Activated CD4-positive, alpha-beta T cell treated with anti-CD3 and anti-CD28 coated beads, Interleukin-2, amount 10 ng/mL, durations not matched to agents 7 days and 5 days (primary cell): Measurements from ENCODE around the gene DNAJB6. TPM values are rescaled to one million over a fixed set of nuclear protein-coding genes. Genes with fewer than 3 reads are reported as not detected.
"Not testable (repeated sequence)": the region's sequence is repeated elsewhere in the genome, so short reads cannot be mapped to it uniquely, and the experiment has no call there.

Source experiments
- CTCF ChIA-PET: fragments of 350-600 bp; sonication (Branson Sonifier 250); formaldehyde crosslinking; loops from one replicate; lab custom pipeline; 2021; ENCODE audit warnings: antibody characterized with exemption; lab: Charles Lee
- POLR2A ChIA-PET: fragments of 350-600 bp; sonication (Branson Sonifier 250); formaldehyde crosslinking; loops from one replicate; lab custom pipeline; 2021; ENCODE audit warnings: antibody characterized with exemption; lab: Charles Lee
- DNase-seq: peaks from one replicate; pipeline ENCODE4 v3.0.0-alpha.2; 2020
- H3K27ac Mint-ChIP-seq: one replicate; pipeline ENCODE4 v1.8.0; 2021; ENCODE audit warnings: mild to moderate bottlenecking, moderate library complexity, mixed read lengths
- H3K27me3 Mint-ChIP-seq: one replicate; pipeline ENCODE4 v1.8.0; 2021; ENCODE audit warnings: mixed read lengths
- H3K36me3 Mint-ChIP-seq: one replicate; pipeline ENCODE4 v1.8.0; 2021; ENCODE audit warnings: low read depth, mixed read lengths
- H3K4me1 Mint-ChIP-seq: one replicate; pipeline ENCODE4 v1.8.0; 2021; ENCODE audit warnings: mixed read lengths
- H3K4me3 Mint-ChIP-seq: one replicate; pipeline ENCODE4 v1.8.0; 2021; ENCODE audit warnings: mild to moderate bottlenecking, moderate library complexity, mixed read lengths
- H3K9me3 Mint-ChIP-seq: one replicate; pipeline ENCODE4 v1.8.0; 2021; ENCODE audit warnings: mixed read lengths
- total RNA-seq, 2 experiments: library from RNA; stranded (reverse); gene quantifications; one replicate each; pipeline ENCODE4 v1.2.3, GENCODE V29; 2021

The DNAJB6 gene
- total RNA-seq, 2 experiments from 2014 or later: 67.8 to 68.9 TPM

DNA sequence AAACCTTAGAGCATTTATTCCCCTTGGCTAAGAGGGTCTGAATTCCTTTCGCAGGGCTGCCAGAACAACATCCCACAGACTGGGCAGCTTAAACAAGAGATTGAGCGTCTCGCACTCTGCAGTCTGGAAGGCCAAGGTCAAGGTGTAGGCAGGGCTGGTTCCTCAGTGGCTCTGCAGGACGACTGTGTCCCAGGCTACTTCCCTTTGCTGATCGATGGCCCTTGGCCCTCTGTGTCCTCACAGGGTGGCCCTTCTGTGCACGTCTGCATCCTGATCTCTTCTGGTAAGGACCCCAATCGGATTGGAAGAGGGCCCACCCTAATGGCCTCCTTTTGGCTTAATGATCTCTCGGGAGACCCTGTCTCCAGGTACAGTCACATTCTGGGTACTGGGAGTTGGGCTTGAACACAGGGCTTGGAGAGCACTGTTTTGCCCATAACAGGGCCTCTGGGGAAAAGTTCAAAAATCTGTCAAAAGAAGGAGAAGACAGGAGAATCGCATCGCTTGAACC lies 35.1 kb upstream of the DNAJB6 start:
- Mint-ChIP-seq H3K9me3 (no peaks in the 10 kb centered on the region), H3K4me3 (peak overlapping the region; percentile 56), H3K4me1 (peaks cover 44% of the 10 kb centered on the region), H3K36me3 (peaks cover 5% of the 10 kb centered on the region), H3K27ac (peak overlapping the region; percentile 97), H3K27me3 (peaks cover 4% of the 10 kb centered on the region)
- no peak for DNase-seq
- POLR2A ChIA-PET: no interaction called here
- CTCF ChIA-PET: interaction anchor here (0.7 to 1.6 kb wide), 3 partner anchors 17 to 22 kb away, joined by 3 to 6 read pairs (median 4); no protein-coding TSS in a partner anchor

DNA sequence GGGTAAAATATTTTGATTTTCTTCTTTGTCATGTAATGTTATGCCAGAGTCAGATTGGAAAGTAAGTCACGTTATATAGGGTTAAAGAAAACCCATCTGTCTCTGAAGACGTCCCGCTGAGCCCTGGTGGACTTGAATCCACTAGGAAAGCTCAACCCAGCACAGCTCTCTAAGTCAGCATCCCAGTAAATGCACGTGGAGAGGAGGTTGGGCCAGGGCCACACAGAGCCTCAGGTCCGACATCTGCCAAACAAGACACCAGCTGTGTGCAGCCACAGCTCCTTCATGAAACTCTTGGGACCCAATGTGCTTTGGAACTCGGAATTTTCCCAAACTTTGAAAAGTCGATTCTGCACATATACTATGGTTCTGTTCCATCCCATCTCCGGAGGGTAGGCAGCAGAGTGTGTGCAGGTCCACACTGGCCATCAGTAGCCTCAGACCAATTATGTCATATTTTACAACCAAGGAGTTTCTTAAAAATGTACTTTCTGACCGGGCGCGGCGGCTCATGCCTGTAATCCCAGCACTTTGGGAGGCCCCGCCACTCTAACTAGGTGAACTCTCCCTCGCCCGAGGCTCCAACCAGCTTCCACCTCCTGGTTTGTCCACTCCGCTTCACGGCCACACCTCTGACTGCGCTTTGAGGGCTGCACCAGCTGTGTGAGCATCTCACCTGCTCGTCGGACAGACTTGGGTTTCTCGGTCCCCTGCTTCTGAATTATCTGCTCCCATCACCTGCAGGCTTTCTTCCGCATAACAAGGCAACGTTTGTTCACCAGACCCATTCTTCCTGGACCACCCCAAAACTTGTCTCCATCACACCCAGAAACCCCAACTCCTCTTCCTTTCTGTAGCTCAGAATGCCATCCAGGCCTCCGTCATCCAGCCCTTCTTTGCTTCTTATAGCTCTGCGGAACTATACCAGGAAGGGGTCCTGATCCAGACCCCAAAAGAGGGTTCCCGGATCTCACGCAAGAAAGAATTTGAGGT lies 29.7 kb upstream of the DNAJB6 start:
- ChIA-PET CTCF (interaction anchor here (1.0 kb wide), 1 partner anchor 13 kb away, joined by 5 read pairs; no protein-coding TSS in a partner anchor), POLR2A (interaction anchor here (0.6 kb wide), 1 partner anchor 55 kb away, joined by 6 read pairs; no protein-coding TSS in a partner anchor)
- no peaks in the 10 kb centered on the region for H3K36me3 Mint-ChIP-seq
- no peaks in the 10 kb centered on the region for H3K27me3 Mint-ChIP-seq
- DNase-seq: no peak
- peaks cover 44% of the 10 kb centered on the region for H3K4me1 Mint-ChIP-seq
- no peaks in the 10 kb centered on the region for H3K9me3 Mint-ChIP-seq
- peak overlapping the region; percentile 34 for H3K27ac Mint-ChIP-seq
- no peak overlapping the region for H3K4me3 Mint-ChIP-seq

GRCh38 chr7:157309988-157310668 lies 26.7 kb upstream of the DNAJB6 start:
- peak overlapping the region; percentile 5 for H3K27ac Mint-ChIP-seq
- no peak for DNase-seq
- H3K4me1 Mint-ChIP-seq: peaks cover 34% of the 10 kb centered on the region
- H3K36me3 Mint-ChIP-seq: no peaks in the 10 kb centered on the region
- H3K9me3 Mint-ChIP-seq: no peaks in the 10 kb centered on the region
- no peak overlapping the region for H3K4me3 Mint-ChIP-seq
- no peaks in the 10 kb centered on the region for H3K27me3 Mint-ChIP-seq
- ChIA-PET POLR2A (no interaction called here), CTCF (no interaction called here)

DNA sequence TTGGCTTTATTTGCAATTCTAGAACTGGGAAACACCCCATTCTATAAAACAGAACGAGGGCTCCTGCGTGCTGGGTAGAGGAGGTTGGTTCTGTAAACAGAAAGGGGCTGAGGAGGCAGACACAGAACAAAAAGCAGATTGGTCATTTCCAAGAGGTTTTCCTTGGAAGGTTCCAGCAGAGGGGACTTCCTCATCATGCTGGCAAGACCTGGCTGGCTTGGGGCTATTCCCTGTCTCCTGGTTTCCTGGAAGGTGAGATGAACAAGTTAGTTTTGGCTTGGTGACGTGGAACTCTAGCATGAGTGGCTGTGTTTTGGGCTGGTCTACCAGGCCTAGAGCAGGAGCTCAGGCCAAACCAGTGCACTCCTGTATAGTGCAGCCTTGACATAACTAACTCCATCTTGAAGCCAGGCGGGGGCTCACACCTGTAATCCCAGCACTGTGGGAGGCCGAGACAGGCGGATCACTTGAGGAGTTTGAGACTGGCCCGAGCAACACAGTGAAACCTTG lies 26.1 kb upstream of the DNAJB6 start:
- Mint-ChIP-seq H3K4me3 (no peak overlapping the region), H3K4me1 (peaks cover 34% of the 10 kb centered on the region), H3K27me3 (no peaks in the 10 kb centered on the region), H3K9me3 (no peaks in the 10 kb centered on the region), H3K36me3 (no peaks in the 10 kb centered on the region), H3K27ac (peak overlapping the region; percentile 44)
- CTCF ChIA-PET: interaction anchor here (0.9 to 1.5 kb wide), 2 partner anchors 8 to 9 kb away, joined by 3 to 4 read pairs; no protein-coding TSS in a partner anchor
- no peak for DNase-seq
- POLR2A ChIA-PET: no interaction called here

- ChIA-PET CTCF (interaction anchor here (0.8 to 1.6 kb wide), 5 partner anchors 9 to 15 kb away, joined by 3 to 4 read pairs (median 3); no protein-coding TSS in a partner anchor), POLR2A (no interaction called here)
- H3K27me3 Mint-ChIP-seq: no peaks in the 10 kb centered on the region
- no peaks in the 10 kb centered on the region for H3K36me3 Mint-ChIP-seq
- peaks cover 18% of the 10 kb centered on the region for H3K4me1 Mint-ChIP-seq
- no peak overlapping the region for H3K27ac Mint-ChIP-seq
- no peak overlapping the region for H3K4me3 Mint-ChIP-seq
- DNase-seq: no peak
- H3K9me3 Mint-ChIP-seq: no peaks in the 10 kb centered on the region
Measured at GRCh38 chr7:157312941-157313340, 23.9 kb upstream of the DNAJB6 start.

DNA sequence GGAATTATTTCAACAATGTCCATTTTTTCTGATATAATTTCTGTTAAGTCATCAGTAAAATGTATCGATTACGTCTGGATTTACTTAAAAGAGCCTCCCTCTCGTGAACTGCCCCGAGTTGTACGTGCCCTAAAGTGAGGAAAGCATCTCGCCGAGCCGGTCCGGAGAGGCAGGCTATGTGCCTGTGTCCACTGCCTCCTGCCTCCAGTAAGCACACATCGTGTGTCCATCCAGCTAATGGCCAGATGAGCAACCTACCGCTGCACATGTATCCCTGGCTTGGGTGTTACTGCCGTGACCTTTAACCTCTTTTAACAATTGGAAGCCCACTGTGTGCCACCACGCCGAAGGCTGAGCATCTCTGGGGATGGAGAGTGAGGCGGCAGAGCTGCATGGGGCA lies 23.2 kb upstream of the DNAJB6 start:
- Mint-ChIP-seq H3K9me3 (no peaks in the 10 kb centered on the region), H3K36me3 (no peaks in the 10 kb centered on the region), H3K27me3 (no peaks in the 10 kb centered on the region), H3K4me1 (peaks cover 23% of the 10 kb centered on the region), H3K27ac (no peak overlapping the region), H3K4me3 (no peak overlapping the region)
- POLR2A ChIA-PET: no interaction called here
- CTCF ChIA-PET: interaction anchor here (0.8 to 1.6 kb wide), 6 partner anchors 9 to 14 kb away, joined by 3 to 4 read pairs (median 3); no protein-coding TSS in a partner anchor
- DNase-seq: no peak

GRCh38 chr7:157318015-157318706 lies 18.6 kb upstream of the DNAJB6 start:
- Mint-ChIP-seq H3K27me3 (no peaks in the 10 kb centered on the region), H3K4me1 (peaks cover 16% of the 10 kb centered on the region), H3K4me3 (no peak overlapping the region), H3K27ac (no peak overlapping the region), H3K36me3 (no peaks in the 10 kb centered on the region), H3K9me3 (no peaks in the 10 kb centered on the region)
- DNase-seq: peak; percentile 31
- ChIA-PET POLR2A (no interaction called here), CTCF (interaction anchor here (1.4 to 1.7 kb wide), 2 partner anchors 16 to 22 kb away, joined by 3 to 6 read pairs; no protein-coding TSS in a partner anchor)

- peaks cover 2% of the 10 kb centered on the region for H3K27me3 Mint-ChIP-seq
- ChIA-PET POLR2A (no interaction called here), CTCF (interaction anchor here (0.9 to 2.0 kb wide), 6 partner anchors 9 to 371 kb away, joined by 3 to 7 read pairs (median 4); partner anchors contain the start of gene NOM1)
- H3K4me3 Mint-ChIP-seq: no peak overlapping the region
- no peak for DNase-seq
- no peaks in the 10 kb centered on the region for H3K9me3 Mint-ChIP-seq
- H3K27ac Mint-ChIP-seq: no peak overlapping the region
- H3K4me1 Mint-ChIP-seq: peaks cover 16% of the 10 kb centered on the region
- no peaks in the 10 kb centered on the region for H3K36me3 Mint-ChIP-seq
Measured at GRCh38 chr7:157320608-157320980, 16.2 kb upstream of the DNAJB6 start.

GRCh38 chr7:157323401-157323800 lies 13.4 kb upstream of the DNAJB6 start:
- Mint-ChIP-seq H3K4me1 (peaks cover 10% of the 10 kb centered on the region), H3K4me3 (no peak overlapping the region), H3K9me3 (no peaks in the 10 kb centered on the region), H3K36me3 (no peaks in the 10 kb centered on the region), H3K27me3 (peaks cover 2% of the 10 kb centered on the region), H3K27ac (no peak overlapping the region)
- POLR2A ChIA-PET: no interaction called here
- no peak for DNase-seq
- CTCF ChIA-PET: interaction anchor here (1.3 to 3.3 kb wide), 4 partner anchors 10 to 21 kb away, joined by 3 to 21 read pairs (median 4); no protein-coding TSS in a partner anchor

GRCh38 chr7:157329447-157329846 lies 7.4 kb upstream of the DNAJB6 start:
- no peak for DNase-seq
- ChIA-PET CTCF (interaction anchor here (1.0 kb wide), 1 partner anchor 12 kb away, joined by 3 read pairs; no protein-coding TSS in a partner anchor), POLR2A (no interaction called here)
- Mint-ChIP-seq H3K4me1 (no peaks in the 10 kb centered on the region), H3K27ac (no peak overlapping the region), H3K9me3 (no peaks in the 10 kb centered on the region), H3K4me3 (no peak overlapping the region), H3K27me3 (peaks cover 17% of the 10 kb centered on the region), H3K36me3 (no peaks in the 10 kb centered on the region)

DNA sequence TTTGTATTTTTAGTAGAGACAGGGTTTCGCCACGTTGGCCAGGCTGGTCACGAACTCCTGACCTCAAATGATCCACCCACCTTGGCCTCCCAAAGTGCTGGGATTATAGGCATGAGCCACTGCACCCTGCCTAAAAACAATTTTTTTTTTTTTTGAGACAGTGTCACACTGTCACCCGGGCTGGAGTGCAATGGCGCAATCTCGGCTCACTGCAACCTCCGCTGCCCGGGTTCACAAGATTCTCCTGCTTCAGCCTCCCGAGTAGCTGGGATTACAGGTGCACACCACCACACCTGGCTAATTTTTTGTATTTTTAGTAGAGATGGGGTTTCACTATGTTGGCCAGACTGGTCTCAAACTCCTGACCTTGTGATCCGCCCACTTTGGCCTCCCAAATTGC lies 6.2 kb upstream of the DNAJB6 start:
- H3K4me1 Mint-ChIP-seq, H3K27ac Mint-ChIP-seq, H3K36me3 Mint-ChIP-seq, H3K9me3 Mint-ChIP-seq, CTCF ChIA-PET, H3K4me3 Mint-ChIP-seq, POLR2A ChIA-PET, DNase-seq: not testable (repeated sequence)
- peaks cover 18% of the 10 kb centered on the region for H3K27me3 Mint-ChIP-seq

GRCh38 chr7:157331049-157331448 lies 5.8 kb upstream of the DNAJB6 start:
- peaks cover 18% of the 10 kb centered on the region for H3K27me3 Mint-ChIP-seq
- H3K9me3 Mint-ChIP-seq, H3K4me1 Mint-ChIP-seq, H3K4me3 Mint-ChIP-seq, H3K27ac Mint-ChIP-seq, H3K36me3 Mint-ChIP-seq, DNase-seq, POLR2A ChIA-PET: not testable (repeated sequence)
- CTCF ChIA-PET: interaction anchor here (4.8 kb wide), 1 partner anchor 8 kb away, joined by 21 read pairs; no protein-coding TSS in a partner anchor
